Gastroesophageal sphincter (tissue), 4 donors: Measurements from ENCODE around the gene IGF2R. TPM values are rescaled to one million over a fixed set of nuclear protein-coding genes. Genes with fewer than 3 reads are reported as not detected.

Experiments
- ATAC-seq: fragments of 150-250 bp; one replicate; pipeline ENCODE4 v1.9.1; 2016; ENCODE audit warnings: mild to moderate bottlenecking, moderate library complexity
- H3K27ac ChIP-seq, 4 donors: fragments of 200-600 bp; sonication (generic) in 3 of 4; 1 replicate in 3 of 4; 2 replicates in 1 of 4; pipeline ENCODE4 v1.5.1; 2016 to 2019
- H3K27me3 ChIP-seq: fragments of 200-600 bp; sonication (generic); one replicate; pipeline ENCODE4 v1.5.1; 2019
- H3K36me3 ChIP-seq, 2 donors: fragments of 200-600 bp; sonication (generic); one replicate each; pipeline ENCODE4 v1.5.1; 2019; ENCODE audit warnings: control low read depth in 1 of 2
- H3K4me1 ChIP-seq, 3 donors: fragments of 200-600 bp; sonication (generic); 1 replicate in 2 of 3; 2 replicates in 1 of 3; pipeline ENCODE4 v1.5.1; 2016 to 2019; ENCODE audit warnings: control low read depth in 2 of 3
- H3K4me3 ChIP-seq, 2 donors: fragments of 200-600 bp; sonication (generic); one replicate each; pipeline ENCODE4 v1.5.1; 2019; ENCODE audit warnings: mild to moderate bottlenecking in 1 of 2, moderate library complexity in 1 of 2
- H3K9me3 ChIP-seq, 3 donors: fragments of 200-600 bp; sonication (generic); one replicate each; pipeline ENCODE4 v1.5.1; 2017 to 2019; ENCODE audit warnings: control low read depth in 2 of 3
- CTCF ChIP-seq, 4 experiments: fragments of 200-600 bp in 2 of 4; fragments of 450-650 bp in 2 of 4; sonication (generic) in 1 of 4; IDR thresholded peaks; one replicate each; pipeline ENCODE4 v1.5.1; 2017 to 2019; ENCODE audit warnings: antibody characterized with exemption in 4 of 4, mild to moderate bottlenecking in 2 of 4, moderate library complexity in 2 of 4
- EP300 ChIP-seq: sonication (generic); formaldehyde crosslinking; IDR thresholded peaks from one replicate; pipeline ENCODE4 v1.6.1; 2017; ENCODE audit warnings: antibody characterized with exemption, mild to moderate bottlenecking
- POLR2A ChIP-seq, 2 donors: fragments of 450-650 bp; IDR thresholded peaks; one replicate each; pipeline ENCODE4 v1.6.1; 2017; ENCODE audit warnings: antibody characterized with exemption in 2 of 2, mild to moderate bottlenecking in 2 of 2, moderate library complexity in 1 of 2
- POLR2AphosphoS5 ChIP-seq: sonication (generic); formaldehyde crosslinking; IDR thresholded peaks from one replicate; pipeline ENCODE4 v1.6.1; 2017; ENCODE audit warnings: antibody characterized with exemption
- WGBS, 2 donors: methylation state at CpG; one replicate each; pipeline ENCODE4 v1.1.5; 2018; ENCODE audit warnings: low coverage in 1 of 2; 5-methylcytosine and 5-hydroxymethylcytosine counted together
- total RNA-seq, 4 donors: library from RNA; depleted of rRNA; stranded (reverse); fragments of >200 nt; gene quantifications; one replicate each; pipeline ENCODE4 v1.1.0, GENCODE V29; 2016

The IGF2R gene
- total RNA-seq, 4 donors from 2014 or later, result 47.9 to 81.3 (median 52.7) TPM

GRCh38 chr6:160058603-160059215 lies 89.8 kb downstream of the IGF2R start:
- H3K36me3 ChIP-seq, result peaks cover 0 to 100% of the 10 kb centered on the region in 2 donors
- no peaks in the 10 kb centered on the region for H3K9me3 ChIP-seq
- H3K4me1 ChIP-seq, result no peaks in the 10 kb centered on the region
- no peak for TF ChIP-seq POLR2AphosphoS5
- no peak for TF ChIP-seq EP300
- TF ChIP-seq POLR2A (IDR thresholded peaks at IDR 0.05), result no peak
- no peak for TF ChIP-seq CTCF (IDR thresholded peaks at IDR 0.05)
- ATAC-seq, result no peak
- H3K4me3 ChIP-seq, result no peak overlapping the region
- no peak overlapping the region for H3K27ac ChIP-seq
- WGBS, 2 donors, result 82 to 98% methylated on average over 4 to 5 of the region's 6 CpGs
- H3K27me3 ChIP-seq, result no peaks in the 10 kb centered on the region

GRCh38 chr6:160060221-160060620 lies 91.3 kb downstream of the IGF2R start:
- no peak for ATAC-seq
- 80 to 94% methylated on average over 2 to 11 of the region's 11 CpGs for WGBS, 2 donors
- no peak for TF ChIP-seq EP300
- TF ChIP-seq CTCF (IDR thresholded peaks at IDR 0.05), result no peak
- TF ChIP-seq POLR2AphosphoS5, result no peak
- no peak for TF ChIP-seq POLR2A (IDR thresholded peaks at IDR 0.05)
- H3K9me3 ChIP-seq, result no peaks in the 10 kb centered on the region
- no peaks in the 10 kb centered on the region for H3K4me1 ChIP-seq
- H3K27me3 ChIP-seq, result no peaks in the 10 kb centered on the region
- H3K4me3 ChIP-seq, result no peak overlapping the region
- peaks cover 0 to 100% of the 10 kb centered on the region in 2 donors for H3K36me3 ChIP-seq
- H3K27ac ChIP-seq, result no peak overlapping the region

GRCh38 chr6:160060920-160061447 lies 92.1 kb downstream of the IGF2R start:
- Histone ChIP-seq H3K27me3 (no peaks in the 10 kb centered on the region), H3K4me3 (no peak overlapping the region), H3K9me3 (no peaks in the 10 kb centered on the region), H3K36me3 (peaks cover 0 to 97% of the 10 kb centered on the region in 2 donors), H3K27ac (no peak overlapping the region), H3K4me1 (no peaks in the 10 kb centered on the region)
- ATAC-seq, result no peak
- TF ChIP-seq CTCF (IDR thresholded peaks at IDR 0.05) (no peak), EP300 (no peak), POLR2A (IDR thresholded peaks at IDR 0.05) (no peak), POLR2AphosphoS5 (no peak)
- no CpG with 5 or more reads among the region's 4 CpGs for WGBS, 2 donors

GRCh38 chr6:160063771-160064413 lies 95.0 kb downstream of the IGF2R start:
- no peaks in the 10 kb centered on the region for H3K9me3 ChIP-seq
- no peak overlapping the region for H3K4me3 ChIP-seq
- H3K36me3 ChIP-seq, result peaks cover 0 to 97% of the 10 kb centered on the region in 2 donors
- H3K27ac ChIP-seq, result no peak overlapping the region
- TF ChIP-seq POLR2A (IDR thresholded peaks at IDR 0.05), result no peak
- TF ChIP-seq EP300, result no peak
- no peak for TF ChIP-seq POLR2AphosphoS5
- no peaks in the 10 kb centered on the region for H3K4me1 ChIP-seq
- no peaks in the 10 kb centered on the region for H3K27me3 ChIP-seq
- ATAC-seq, result no peak
- WGBS, 2 donors, result 71 to 83% methylated on average over 7 to 8 of the region's 8 CpGs

GRCh38 chr6:160065200-160065599 lies 96.3 kb downstream of the IGF2R start:
- H3K36me3 ChIP-seq, result peaks cover 0 to 97% of the 10 kb centered on the region in 2 donors
- 80 to 84% methylated on average over 3 to 4 of the region's 9 CpGs for WGBS, 2 donors

More at GRCh38 chr6:160065200-160065599, 96.3 kb downstream of the IGF2R start:
- no peaks in the 10 kb centered on the region for H3K27me3 ChIP-seq
- TF ChIP-seq POLR2AphosphoS5 (no peak), POLR2A (IDR thresholded peaks at IDR 0.05) (no peak), CTCF (IDR thresholded peaks at IDR 0.05) (no peak), EP300 (no peak)
- no peaks in the 10 kb centered on the region for H3K9me3 ChIP-seq
- no peak for ATAC-seq
- H3K4me1 ChIP-seq, result no peaks in the 10 kb centered on the region
- H3K4me3 ChIP-seq, result no peak overlapping the region
- no peak overlapping the region for H3K27ac ChIP-seq
